ENCODE results near the gene PPP1R1B. TPM values are rescaled to one million over a fixed set of nuclear protein-coding genes. Genes with fewer than 3 reads are reported as not detected.

PPP1R1B gene
- total and polyA plus RNA-seq, 7 donors, result 4.2 to 280 (median 12.1) TPM

- H3K4me1 ChIP-seq, result peaks cover 0 to 15% (median 10%) of the 10 kb centered on the region in 4 donors
- no peaks in the 10 kb centered on the region for H3K36me3 ChIP-seq
- WGBS, 2 donors, result 80 to 85% methylated on average over 15 of the region's 15 CpGs
- no peak overlapping the region for H3K27ac ChIP-seq
- H3K27me3 ChIP-seq, result peaks cover 26 to 48% (median 42%) of the 10 kb centered on the region in 3 donors
- no peaks in the 10 kb centered on the region for H3K9me3 ChIP-seq
- DNase-seq, result no peak
- intact Hi-C loops (cut with DNase I), result no loop called here
- no peak for TF ChIP-seq POLR2AphosphoS5 (IDR thresholded peaks at IDR 0.05)
- no peak for TF ChIP-seq POLR2A (IDR thresholded peaks at IDR 0.05)
- no peak for TF ChIP-seq EP300 (IDR thresholded peaks at IDR 0.05)
- H3K4me3 ChIP-seq, result no peak overlapping the region
Measured at GRCh38 chr17:39672522-39673334, 46.0 kb downstream of the PPP1R1B start.

- 82 to 88% methylated on average over 13 of the region's 13 CpGs for WGBS, 2 donors
- peaks cover 0 to 9% (median 3%) of the 10 kb centered on the region in 4 donors for H3K4me1 ChIP-seq
- no peak for DNase-seq
- H3K27ac ChIP-seq, result no peak overlapping the region
- peaks cover 25 to 40% (median 36%) of the 10 kb centered on the region in 3 donors for H3K27me3 ChIP-seq
- H3K9me3 ChIP-seq, result no peaks in the 10 kb centered on the region
- no peak overlapping the region for H3K4me3 ChIP-seq
- H3K36me3 ChIP-seq, result no peaks in the 10 kb centered on the region
- TF ChIP-seq POLR2A (IDR thresholded peaks at IDR 0.05) (no peak), POLR2AphosphoS5 (IDR thresholded peaks at IDR 0.05) (no peak), EP300 (IDR thresholded peaks at IDR 0.05) (no peak), CTCF (IDR thresholded peaks at IDR 0.05) (no peak)
- intact Hi-C loops (cut with DNase I), result no loop called here
Measured at GRCh38 chr17:39673335-39674081, 46.8 kb downstream of the PPP1R1B start.

- intact Hi-C loops (cut with DNase I), result no loop called here
- no peak overlapping the region for H3K27ac ChIP-seq
- TF ChIP-seq POLR2AphosphoS5 (IDR thresholded peaks at IDR 0.05), result no peak
- no peak for TF ChIP-seq EP300 (IDR thresholded peaks at IDR 0.05)
- TF ChIP-seq POLR2A (IDR thresholded peaks at IDR 0.05), result no peak
- no peak for TF ChIP-seq CTCF (IDR thresholded peaks at IDR 0.05)
Measured at GRCh38 chr17:39674179-39674578, 47.4 kb downstream of the PPP1R1B start.

GRCh38 chr17:39674702-39675389, 48.1 kb downstream of the PPP1R1B start:
- 16 to 32% methylated on average over 11 of the region's 11 CpGs for WGBS, 2 donors
- H3K27me3 ChIP-seq, result peaks cover 16 to 26% (median 24%) of the 10 kb centered on the region in 3 donors
- no peaks in the 10 kb centered on the region for H3K9me3 ChIP-seq
- no peak overlapping the region for H3K4me3 ChIP-seq
- no peak for DNase-seq
- intact Hi-C loops (cut with DNase I), result no loop called here
- H3K27ac ChIP-seq, result no peak overlapping the region
- no peak for TF ChIP-seq CTCF (IDR thresholded peaks at IDR 0.05)
- TF ChIP-seq POLR2AphosphoS5 (IDR thresholded peaks at IDR 0.05), result no peak
- no peak for TF ChIP-seq POLR2A (IDR thresholded peaks at IDR 0.05)
- no peak for TF ChIP-seq EP300 (IDR thresholded peaks at IDR 0.05)
- peaks cover 0 to 6% (median 0%) of the 10 kb centered on the region in 4 donors for H3K4me1 ChIP-seq
- peaks cover 0 to 3% (median 0%) of the 10 kb centered on the region in 4 donors for H3K36me3 ChIP-seq

More at GRCh38 chr17:39674179-39674578, 47.4 kb downstream of the PPP1R1B start:
- peaks cover 23 to 33% (median 30%) of the 10 kb centered on the region in 3 donors for H3K27me3 ChIP-seq
- peaks cover 0 to 6% (median 0%) of the 10 kb centered on the region in 4 donors for H3K4me1 ChIP-seq
- no peaks in the 10 kb centered on the region for H3K36me3 ChIP-seq
- H3K9me3 ChIP-seq, result no peaks in the 10 kb centered on the region
- WGBS, 2 donors, result 80 to 82% methylated on average over 5 of the region's 5 CpGs
- DNase-seq, result no peak
- H3K4me3 ChIP-seq, result no peak overlapping the region

Measured in sigmoid colon (tissue), 7 donors.